Nephron progenitor cell (in vitro differentiated cells): ENCODE data around the gene KRT12.

ENCODE experiments used
- DNase-seq: peaks from one replicate; pipeline ENCODE4 v3.0.0; 2021
- H3K27ac Mint-ChIP-seq: 2 replicates; pipeline ENCODE4 v1.8.0; 2021; ENCODE audit warnings: mild to moderate bottlenecking, moderate library complexity, mixed read lengths
- H3K27me3 Mint-ChIP-seq: 2 replicates; pipeline ENCODE4 v1.8.0; 2021; ENCODE audit warnings: mild to moderate bottlenecking, low read depth, mixed read lengths; ENCODE audit not compliant: poor library complexity
- H3K36me3 Mint-ChIP-seq: 2 replicates; pipeline ENCODE4 v1.8.0; 2021; ENCODE audit warnings: low read depth, mixed read lengths
- H3K4me1 Mint-ChIP-seq: 2 replicates; pipeline ENCODE4 v1.8.0; 2021; ENCODE audit warnings: mixed read lengths
- H3K4me3 Mint-ChIP-seq: 2 replicates; pipeline ENCODE4 v1.8.0; 2021; ENCODE audit warnings: mild to moderate bottlenecking, moderate library complexity, mixed read lengths
- H3K9me3 Mint-ChIP-seq: 2 replicates; pipeline ENCODE4 v1.8.0; 2021; ENCODE audit warnings: mild to moderate bottlenecking, moderate library complexity, mixed read lengths
- CTCF ChIP-seq: fragments of 200-600 bp; sonication (generic); IDR thresholded peaks from 2 replicates; pipeline ENCODE4 v1.5.0; 2021; ENCODE audit warnings: antibody characterized with exemption

Gene KRT12

GRCh38 chr17:40839194-40839593 is 27.8 kb downstream of the KRT12 start:
- H3K4me1 Mint-ChIP-seq = no peaks in the 10 kb centered on the region
- DNase-seq = no peak
- H3K27me3 Mint-ChIP-seq = peaks cover 20% of the 10 kb centered on the region
- no peak overlapping the region for H3K4me3 Mint-ChIP-seq
- H3K36me3 Mint-ChIP-seq = peaks cover 12% of the 10 kb centered on the region
- H3K27ac Mint-ChIP-seq = no peak overlapping the region
- H3K9me3 Mint-ChIP-seq = no peaks in the 10 kb centered on the region
- TF ChIP-seq CTCF = no peak

GRCh38 chr17:40836020-40836419 is 31.0 kb downstream of the KRT12 start:
- H3K27me3 Mint-ChIP-seq = peaks cover 3% of the 10 kb centered on the region
- no peaks in the 10 kb centered on the region for H3K4me1 Mint-ChIP-seq
- H3K4me3 Mint-ChIP-seq = no peak overlapping the region
- H3K36me3 Mint-ChIP-seq = peaks cover 12% of the 10 kb centered on the region
- no peaks in the 10 kb centered on the region for H3K9me3 Mint-ChIP-seq
- DNase-seq = no peak
- no peak overlapping the region for H3K27ac Mint-ChIP-seq
- no peak for TF ChIP-seq CTCF

GRCh38 chr17:40833882-40834281 is 33.1 kb downstream of the KRT12 start:
- Mint-ChIP-seq H3K27ac (no peak overlapping the region), H3K9me3 (no peaks in the 10 kb centered on the region), H3K4me1 (no peaks in the 10 kb centered on the region), H3K27me3 (no peaks in the 10 kb centered on the region), H3K4me3 (no peak overlapping the region), H3K36me3 (peaks cover 12% of the 10 kb centered on the region)
- DNase-seq = no peak
- TF ChIP-seq CTCF = no peak

GRCh38 chr17:40832840-40833239 is 34.2 kb downstream of the KRT12 start:
- H3K9me3 Mint-ChIP-seq = no peaks in the 10 kb centered on the region
- no peaks in the 10 kb centered on the region for H3K27me3 Mint-ChIP-seq
- peaks cover 12% of the 10 kb centered on the region for H3K36me3 Mint-ChIP-seq
- H3K4me1 Mint-ChIP-seq = no peaks in the 10 kb centered on the region
- H3K4me3 Mint-ChIP-seq = no peak overlapping the region
- DNase-seq = no peak
- no peak for TF ChIP-seq CTCF
- peak overlapping the region; percentile 32 for H3K27ac Mint-ChIP-seq

- H3K9me3 Mint-ChIP-seq = no peaks in the 10 kb centered on the region
- H3K36me3 Mint-ChIP-seq = peaks cover 6% of the 10 kb centered on the region
- no peak for DNase-seq
- H3K4me1 Mint-ChIP-seq = no peaks in the 10 kb centered on the region
- no peak overlapping the region for H3K4me3 Mint-ChIP-seq
- H3K27ac Mint-ChIP-seq = no peak overlapping the region
- no peak for TF ChIP-seq CTCF
- H3K27me3 Mint-ChIP-seq = peaks cover 23% of the 10 kb centered on the region
These were observed 36.8 kb downstream of the KRT12 start for GRCh38 chr17:40830085-40830776.

GRCh38 chr17:40828454-40829044 is 38.5 kb downstream of the KRT12 start:
- no peak for DNase-seq
- Mint-ChIP-seq H3K36me3 (no peaks in the 10 kb centered on the region), H3K4me1 (no peaks in the 10 kb centered on the region), H3K9me3 (no peaks in the 10 kb centered on the region), H3K27ac (no peak overlapping the region), H3K4me3 (no peak overlapping the region), H3K27me3 (peaks cover 25% of the 10 kb centered on the region)
- no peak for TF ChIP-seq CTCF
